Endothelial cell of coronary artery (primary cell): ENCODE results near the gene TANGO6. TPM values are rescaled to one million over a fixed set of nuclear protein-coding genes. Genes with fewer than 3 reads are reported as not detected.

Experiments
- total RNA-seq: library from RNA; depleted of rRNA; stranded (reverse); fragments of >200 nt; gene quantifications from 2 replicates; pipeline ENCODE4 v1.2.3, GENCODE V29; 2014

Gene TANGO6
- total RNA-seq, result 22.8 and 23.3 TPM in 2 replicates

GRCh38 chr16:68843482-68844210 is at the start of gene TANGO6:
Gene TANGO6, plus strand, starts transcription at chr16:68843531. Its CDS starts 87 bp downstream, at chr16:68843618.

GRCh38 chr16:69105501-69106361 is 262.4 kb downstream of the TANGO6 start, which contains the start of gene HAS3:
Gene HAS3, plus strand, starts transcription at chr16:69105653. Its CDS starts 3,743 bp downstream, at chr16:69109396.

GRCh38 chr16:69132424-69133252 is 289.3 kb downstream of the TANGO6 start, which contains the start of the genes CHTF8 and UTP4:
Gene CHTF8, minus strand, starts transcription at chr16:69132588. Its CDS starts 11,130 bp downstream, at chr16:69121458.
Gene UTP4, plus strand, starts transcription at chr16:69132649. Its CDS starts 811 bp downstream, at chr16:69133460.

Other genes starting within 250 kb of the TANGO6 start
- under 0.01 TPM in 1 of 2 replicates, not detected in the other for gene CDH3, start 198.2 kb upstream of the TANGO6 start, total RNA-seq
- not detected in 2 replicates for gene CDH1, start 106.2 kb upstream of the TANGO6 start, total RNA-seq